Neural cell (in vitro differentiated cells): ENCODE results near the gene EEIG2. TPM values are rescaled to one million over a fixed set of nuclear protein-coding genes. Genes with fewer than 3 reads are reported as not detected.
A peak's percentile ranks its signal among the peaks of the same experiment; 100 is the strongest.

ENCODE experiments used
- H2AFZ ChIP-seq: fragments of 200-600, 300-800 bp; sonication (generic), shearing (Covaris generic); 2 replicates; pipeline ENCODE4 v1.6.0; 2014; ENCODE audit warnings: low read depth, mild to moderate bottlenecking, antibody characterized with exemption, low read length, moderate library complexity
- H3F3A ChIP-seq: fragments of 200-600 bp; shearing (Covaris generic); 2 replicates; pipeline ENCODE4 v1.6.1; 2016; ENCODE audit warnings: mild to moderate bottlenecking, moderate library complexity, mixed read lengths, antibody characterized with exemption, low read length; ENCODE audit not compliant: insufficient read depth, poor library complexity, severe bottlenecking
- H3K27ac ChIP-seq: fragments of 200-600, 300-800 bp; sonication (generic), shearing (Covaris generic); 2 replicates; pipeline ENCODE4 v1.5.1; 2014; ENCODE audit warnings: mild to moderate bottlenecking, low read length, moderate library complexity
- H3K27me3 ChIP-seq: fragments of 300-800, 200-600 bp; sonication (generic), shearing (Covaris generic); 2 replicates; pipeline ENCODE4 v1.6.0; 2014; ENCODE audit warnings: mild to moderate bottlenecking, low read depth, low read length, moderate library complexity; ENCODE audit not compliant: insufficient read depth
- H3K36me3 ChIP-seq: fragments of 300-800, 200-600 bp; sonication (generic), shearing (Covaris generic); 2 replicates; pipeline ENCODE4 v1.5.1; 2014; ENCODE audit warnings: mild to moderate bottlenecking, antibody characterized with exemption, low read length, moderate library complexity; ENCODE audit not compliant: insufficient read depth
- H3K4me2 ChIP-seq: fragments of 300-800, 200-600 bp; sonication (generic), shearing (Covaris generic); 2 replicates; pipeline ENCODE4 v1.6.0; 2014; ENCODE audit warnings: mild to moderate bottlenecking, low read length
- H3K4me3 ChIP-seq: fragments of 300-800, 200-600 bp; sonication (generic), shearing (Covaris generic); 2 replicates; pipeline ENCODE4 v1.5.1; 2014; ENCODE audit warnings: mild to moderate bottlenecking, low read length, moderate library complexity
- H3K79me2 ChIP-seq: fragments of 200-600 bp; shearing (Covaris generic); replicated peaks from 2 replicates; pipeline ENCODE4 v1.6.0; 2014; ENCODE audit warnings: mild to moderate bottlenecking, low read length, moderate library complexity; ENCODE audit not compliant: insufficient read depth
- H3K9ac ChIP-seq: fragments of 300-800, 200-600 bp; sonication (generic), shearing (Covaris generic); 2 replicates; pipeline ENCODE4 v1.6.1; 2016; ENCODE audit warnings: mild to moderate bottlenecking, low read length, mixed read lengths
- H3K9me2 ChIP-seq: fragments of 200-600 bp; shearing (Covaris generic); 2 replicates; pipeline ENCODE4 v1.6.1; 2016; ENCODE audit warnings: mild to moderate bottlenecking, low read length, mixed read lengths; ENCODE audit not compliant: insufficient read depth
- H3K9me3 ChIP-seq: fragments of 200-600, 300-800 bp; sonication (generic), shearing (Covaris generic); 2 replicates; pipeline ENCODE4 v1.6.1; 2016; ENCODE audit warnings: mild to moderate bottlenecking, mixed run types, low read length, moderate library complexity, mixed read lengths
- H4K20me1 ChIP-seq: fragments of 200-600 bp; shearing (Covaris generic); 2 replicates; pipeline ENCODE4 v1.6.1; 2016; ENCODE audit warnings: mild to moderate bottlenecking, mixed run types; ENCODE audit not compliant: insufficient read depth
- EZH2 ChIP-seq: fragments of 200-600, 300-800 bp; shearing (Covaris generic), sonication (generic); IDR thresholded peaks from 2 replicates; pipeline ENCODE4 v1.6.1; 2014; ENCODE audit warnings: antibody characterized with exemption, low read length, borderline replicate concordance, mild to moderate bottlenecking; ENCODE audit not compliant: insufficient read depth, poor library complexity, severe bottlenecking
- MXI1 ChIP-seq: fragments of 450-650 bp; conservative IDR thresholded peaks from 2 replicates; pipeline ENCODE4 v1.6.1; 2014; ENCODE audit warnings: antibody characterized with exemption, mild to moderate bottlenecking; ENCODE audit not compliant: poor library complexity, severe bottlenecking
- POLR2AphosphoS5 ChIP-seq: IDR thresholded peaks from 2 replicates; pipeline ENCODE4 v1.6.1; 2012
- RAD21 ChIP-seq: fragments of 450-650 bp; conservative IDR thresholded peaks from 2 replicates; pipeline ENCODE4 v1.6.1; 2014; ENCODE audit warnings: antibody characterized with exemption, mild to moderate bottlenecking, moderate library complexity
- TAF1 ChIP-seq: IDR thresholded peaks from 2 replicates; pipeline ENCODE4 v1.6.1; 2012; ENCODE audit warnings: low read depth
- polyA plus RNA-seq: library from polyadenylated mRNA; depleted of rRNA; stranded (reverse); fragments of >200 nt; gene quantifications from 2 replicates; pipeline ENCODE4 v1.2.3, GENCODE V29; 2014
- TF ChIP-seq, protein P1 (sequence below): fragments of 450-650 bp; IDR thresholded peaks from 2 replicates; pipeline ENCODE4 v1.5.1; 2014; ENCODE audit warnings: antibody characterized with exemption, mild to moderate bottlenecking, moderate library complexity; ENCODE audit not compliant: poor library complexity, severe bottlenecking

Gene EEIG2
- polyA plus RNA-seq, 1 donor from 2014 or later, result 13.1 TPM

- peak overlapping the region; percentile 84 for H3K4me3 ChIP-seq
- H4K20me1 ChIP-seq, result no peaks in the 10 kb centered on the region
- no peaks in the 10 kb centered on the region for H3K36me3 ChIP-seq
- H3K9me3 ChIP-seq, result no peaks in the 10 kb centered on the region
- H3F3A ChIP-seq, result no peaks in the 10 kb centered on the region
- H3K9ac ChIP-seq, result no peak overlapping the region
- H3K4me2 ChIP-seq, result peak overlapping the region; percentile 94
- H3K27ac ChIP-seq, result no peak overlapping the region
- H3K9me2 ChIP-seq, result no peaks in the 10 kb centered on the region
- TF ChIP-seq, protein P1, sequence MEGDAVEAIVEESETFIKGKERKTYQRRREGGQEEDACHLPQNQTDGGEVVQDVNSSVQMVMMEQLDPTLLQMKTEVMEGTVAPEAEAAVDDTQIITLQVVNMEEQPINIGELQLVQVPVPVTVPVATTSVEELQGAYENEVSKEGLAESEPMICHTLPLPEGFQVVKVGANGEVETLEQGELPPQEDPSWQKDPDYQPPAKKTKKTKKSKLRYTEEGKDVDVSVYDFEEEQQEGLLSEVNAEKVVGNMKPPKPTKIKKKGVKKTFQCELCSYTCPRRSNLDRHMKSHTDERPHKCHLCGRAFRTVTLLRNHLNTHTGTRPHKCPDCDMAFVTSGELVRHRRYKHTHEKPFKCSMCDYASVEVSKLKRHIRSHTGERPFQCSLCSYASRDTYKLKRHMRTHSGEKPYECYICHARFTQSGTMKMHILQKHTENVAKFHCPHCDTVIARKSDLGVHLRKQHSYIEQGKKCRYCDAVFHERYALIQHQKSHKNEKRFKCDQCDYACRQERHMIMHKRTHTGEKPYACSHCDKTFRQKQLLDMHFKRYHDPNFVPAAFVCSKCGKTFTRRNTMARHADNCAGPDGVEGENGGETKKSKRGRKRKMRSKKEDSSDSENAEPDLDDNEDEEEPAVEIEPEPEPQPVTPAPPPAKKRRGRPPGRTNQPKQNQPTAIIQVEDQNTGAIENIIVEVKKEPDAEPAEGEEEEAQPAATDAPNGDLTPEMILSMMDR, result peak; percentile 29
- no peak for TF ChIP-seq POLR2AphosphoS5
- peaks cover 10% of the 10 kb centered on the region for H3K79me2 ChIP-seq
- no peaks in the 10 kb centered on the region for H3K27me3 ChIP-seq
- no peak overlapping the region for H2AFZ ChIP-seq
Observed at GRCh38 chr1:108561689-108562326, 1.9 kb downstream of the EEIG2 start.

- no peak overlapping the region for H3K4me3 ChIP-seq
- no peaks in the 10 kb centered on the region for H3K9me2 ChIP-seq
- no peaks in the 10 kb centered on the region for H3K36me3 ChIP-seq
- H3K27me3 ChIP-seq, result no peaks in the 10 kb centered on the region
- no peaks in the 10 kb centered on the region for H3K9me3 ChIP-seq
- no peak overlapping the region for H3K9ac ChIP-seq
- H4K20me1 ChIP-seq, result no peaks in the 10 kb centered on the region
- H2AFZ ChIP-seq, result no peak overlapping the region
- peaks cover 10% of the 10 kb centered on the region for H3K79me2 ChIP-seq
- H3K4me2 ChIP-seq, result no peak overlapping the region
- TF ChIP-seq TAF1 (no peak), POLR2AphosphoS5 (no peak), EZH2 (no peak), MXI1 (no peak)
- TF ChIP-seq, protein P1, result no peak
- no peak overlapping the region for H3K27ac ChIP-seq
- H3F3A ChIP-seq, result no peaks in the 10 kb centered on the region
Observed at GRCh38 chr1:108563808-108564207, 3.9 kb downstream of the EEIG2 start.

GRCh38 chr1:108565081-108565480 is 5.2 kb downstream of the EEIG2 start:
- no peak overlapping the region for H2AFZ ChIP-seq

More at GRCh38 chr1:108565081-108565480, 5.2 kb downstream of the EEIG2 start:
- Histone ChIP-seq H4K20me1 (no peaks in the 10 kb centered on the region), H3K36me3 (no peaks in the 10 kb centered on the region), H3K9ac (no peak overlapping the region), H3K27me3 (no peaks in the 10 kb centered on the region), H3K9me2 (no peaks in the 10 kb centered on the region), H3K4me2 (no peak overlapping the region), H3K9me3 (no peaks in the 10 kb centered on the region), H3K27ac (no peak overlapping the region), H3F3A (no peaks in the 10 kb centered on the region), H3K79me2 (peaks cover 10% of the 10 kb centered on the region), H3K4me3 (no peak overlapping the region)
- TF ChIP-seq POLR2AphosphoS5, result no peak
- no peak for TF ChIP-seq RAD21
